HepG2 (cell line): ENCODE results near the gene LIPH. TPM values are rescaled to one million over a fixed set of nuclear protein-coding genes. Genes with fewer than 3 reads are reported as not detected.

Experiments
- ATF1 ChIP-seq: IDR thresholded peaks from 2 replicates; pipeline ENCODE4 v1.6.1; 2016; ENCODE audit warnings: mild to moderate bottlenecking, control low read depth
- ELF3 ChIP-seq: IDR thresholded peaks from 2 replicates; pipeline ENCODE4 v1.6.1; 2016; ENCODE audit warnings: missing genetic modification reagents, missing compliant biosample characterization
- FOXK1 ChIP-seq: sonication (generic); formaldehyde crosslinking; IDR thresholded peaks from 2 replicates; pipeline ENCODE4 v1.4.0; 2020; ENCODE audit warnings: low read depth, missing genetic modification reagents, borderline replicate concordance
- HOXA5 ChIP-seq: sonication (generic); formaldehyde crosslinking; IDR thresholded peaks from 2 replicates; pipeline ENCODE4 v1.4.0; 2020; ENCODE audit warnings: missing genetic modification reagents
- KMT2A ChIP-seq: sonication (generic); formaldehyde crosslinking; IDR thresholded peaks from 2 replicates; pipeline ENCODE4 v1.4.0; 2020; ENCODE audit warnings: missing genetic modification reagents
- MAF1 ChIP-seq: sonication (generic); formaldehyde crosslinking; IDR thresholded peaks from 2 replicates; pipeline ENCODE4 v1.5.0; 2020; ENCODE audit warnings: missing genetic modification reagents, borderline replicate concordance
- PHF20 ChIP-seq: sonication (generic); formaldehyde crosslinking; IDR thresholded peaks from 2 replicates; pipeline ENCODE4 v1.5.0; 2020; ENCODE audit warnings: mild to moderate bottlenecking, missing genetic modification reagents
- ZFP41 ChIP-seq: sonication (generic); formaldehyde crosslinking; IDR thresholded peaks from 2 replicates; pipeline ENCODE4 v1.4.0; 2020; ENCODE audit warnings: mild to moderate bottlenecking, missing genetic modification reagents, borderline replicate concordance
- ZNF234 ChIP-seq: sonication (generic); formaldehyde crosslinking; conservative IDR thresholded peaks from 2 replicates; pipeline ENCODE4 v1.5.1; 2020; ENCODE audit warnings: mild to moderate bottlenecking, missing genetic modification reagents
- ZNF556 ChIP-seq: sonication (generic); formaldehyde crosslinking; IDR thresholded peaks from 2 replicates; pipeline ENCODE4 v1.4.0; 2020; ENCODE audit warnings: mild to moderate bottlenecking, missing genetic modification reagents, borderline replicate concordance
- ZNF607 ChIP-seq: sonication (generic); formaldehyde crosslinking; IDR thresholded peaks from 2 replicates; pipeline ENCODE4 v1.5.1; 2020; ENCODE audit warnings: missing genetic modification reagents, mild to moderate bottlenecking, borderline replicate concordance
- ZNF724P ChIP-seq: sonication (generic); formaldehyde crosslinking; IDR thresholded peaks from 2 replicates; pipeline ENCODE4 v1.8.0; 2022; ENCODE audit warnings: missing genetic modification reagents, borderline replicate concordance
- ZSCAN31 ChIP-seq: sonication (generic); formaldehyde crosslinking; IDR thresholded peaks from 2 replicates; pipeline ENCODE4 v1.5.0; 2020; ENCODE audit warnings: low read depth, mild to moderate bottlenecking, missing genetic modification reagents
- polyA plus RNA-seq, 8 experiments: library from polyadenylated mRNA; depleted of rRNA in 3 of 8; stranded (reverse) in 7 of 8; unstranded in 1 of 8; fragments of >200 nt; fragmentation: Illumina TruSeq in 4 of 8; extraction: Trizol in 4 of 8; gene quantifications; 2 replicates each; pipeline versions ENCODE4 v1.2.1 to v1.2.3, GENCODE V29; 2011 to 2016; ENCODE audit warnings: low read depth in 4 of 8, missing spikeins in 1 of 8, mixed read lengths in 1 of 8; ENCODE audit not compliant: insufficient read depth in 1 of 8
- total RNA-seq, 5 experiments: library from RNA; depleted of rRNA; stranded (reverse); fragments of >200 nt; fragmentation: Illumina TruSeq; extraction: Trizol; gene quantifications; 2 replicates each; pipeline ENCODE4 v1.2.3, GENCODE V29; 2016; ENCODE audit warnings: low read depth in 1 of 5
- TF ChIP-seq, protein P1 (sequence below): sonication (generic); formaldehyde crosslinking; IDR thresholded peaks from 2 replicates; pipeline ENCODE4 v1.4.0; 2020; ENCODE audit warnings: mild to moderate bottlenecking, missing genetic modification reagents
- TF ChIP-seq, protein P2 (sequence below): sonication (generic); formaldehyde crosslinking; IDR thresholded peaks from 2 replicates; pipeline ENCODE4 v1.5.0; 2020; ENCODE audit warnings: missing genetic modification reagents
- TF ChIP-seq, protein P3 (sequence below): sonication (generic); formaldehyde crosslinking; IDR thresholded peaks from 2 replicates; pipeline ENCODE4 v1.4.0; 2020; ENCODE audit warnings: mild to moderate bottlenecking, missing genetic modification reagents

LIPH gene
- total and polyA plus RNA-seq, 2 of the 13 experiments (the other 11 are each of a cell fraction or from before 2014, with no cell fraction given): 0.09 to 0.34 TPM

DNA sequence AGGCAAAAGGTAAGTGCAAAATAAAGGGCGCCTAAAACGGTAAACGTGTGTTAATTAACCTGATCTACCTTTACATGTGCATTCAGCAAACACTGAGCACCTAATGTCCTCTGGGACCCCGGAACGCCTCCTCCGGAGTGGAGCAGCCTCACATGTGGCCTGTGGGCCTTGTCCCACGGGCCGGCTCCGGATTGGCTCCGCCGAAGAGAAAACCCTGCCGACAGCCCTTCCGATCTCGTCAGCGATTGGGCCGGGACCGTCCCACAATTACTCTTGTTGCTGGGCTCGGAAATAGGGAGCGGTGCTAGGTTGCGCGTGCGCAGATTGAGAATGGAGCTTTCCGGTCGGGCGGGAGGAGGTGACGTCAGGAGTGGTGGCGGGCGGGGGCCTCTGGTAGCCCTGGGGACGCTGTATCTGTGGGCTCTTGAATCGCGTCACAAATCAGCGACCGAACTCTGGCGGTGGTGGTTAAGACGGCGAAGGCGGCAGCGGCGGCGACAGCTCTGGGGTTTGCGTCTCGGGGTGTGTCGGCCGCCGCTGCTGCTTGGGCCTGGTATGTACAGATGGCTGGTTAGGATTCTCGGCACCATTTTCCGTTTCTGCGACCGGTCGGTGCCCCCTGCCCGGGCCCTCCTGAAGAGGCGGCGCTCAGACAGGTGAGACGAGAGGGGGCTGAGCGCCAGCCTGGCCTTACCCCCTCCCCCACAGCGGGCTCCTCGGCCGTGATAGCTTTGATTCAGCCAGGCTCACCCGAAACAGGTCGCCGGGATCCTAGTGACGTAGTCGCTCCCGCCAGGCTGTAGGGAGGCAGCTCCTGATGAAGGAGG lies 33.7 kb upstream of the LIPH start, which contains the start of gene SENP2 (continued):
- TF ChIP-seq ZNF607 (CRISPR knock-in tag) (0 out of 2 replicates have a peak, but pooled peaks have one; percentile 72), PHF20 (CRISPR knock-in tag) (peak; percentile 89), ELF3 (CRISPR knock-in tag) (no peak; the same call in 1 of the 2 replicates), HOXA5 (CRISPR knock-in tag) (peak; percentile 83; the same call in 1 of the 2 replicates), ZNF556 (CRISPR knock-in tag) (peak; percentile 16), ZNF724P (CRISPR knock-in tag) (peak; percentile 66; the same call in 1 of the 2 replicates), ZFP41 (CRISPR knock-in tag) (no peak), MAF1 (CRISPR knock-in tag) (peak; percentile 72; the same call in 1 of the 2 replicates), FOXK1 (peak; percentile 78; the same call in 1 of the 2 replicates), ZSCAN31 (CRISPR knock-in tag) (0 out of 2 replicates have a peak, but pooled peaks have one; percentile 34), KMT2A (peak; percentile 82), ZNF234 (0 out of 2 replicates have a peak, but pooled peaks have one; percentile 36), ATF1 (CRISPR knock-in tag) (peak; percentile 96)
- TF ChIP-seq, protein P1, sequence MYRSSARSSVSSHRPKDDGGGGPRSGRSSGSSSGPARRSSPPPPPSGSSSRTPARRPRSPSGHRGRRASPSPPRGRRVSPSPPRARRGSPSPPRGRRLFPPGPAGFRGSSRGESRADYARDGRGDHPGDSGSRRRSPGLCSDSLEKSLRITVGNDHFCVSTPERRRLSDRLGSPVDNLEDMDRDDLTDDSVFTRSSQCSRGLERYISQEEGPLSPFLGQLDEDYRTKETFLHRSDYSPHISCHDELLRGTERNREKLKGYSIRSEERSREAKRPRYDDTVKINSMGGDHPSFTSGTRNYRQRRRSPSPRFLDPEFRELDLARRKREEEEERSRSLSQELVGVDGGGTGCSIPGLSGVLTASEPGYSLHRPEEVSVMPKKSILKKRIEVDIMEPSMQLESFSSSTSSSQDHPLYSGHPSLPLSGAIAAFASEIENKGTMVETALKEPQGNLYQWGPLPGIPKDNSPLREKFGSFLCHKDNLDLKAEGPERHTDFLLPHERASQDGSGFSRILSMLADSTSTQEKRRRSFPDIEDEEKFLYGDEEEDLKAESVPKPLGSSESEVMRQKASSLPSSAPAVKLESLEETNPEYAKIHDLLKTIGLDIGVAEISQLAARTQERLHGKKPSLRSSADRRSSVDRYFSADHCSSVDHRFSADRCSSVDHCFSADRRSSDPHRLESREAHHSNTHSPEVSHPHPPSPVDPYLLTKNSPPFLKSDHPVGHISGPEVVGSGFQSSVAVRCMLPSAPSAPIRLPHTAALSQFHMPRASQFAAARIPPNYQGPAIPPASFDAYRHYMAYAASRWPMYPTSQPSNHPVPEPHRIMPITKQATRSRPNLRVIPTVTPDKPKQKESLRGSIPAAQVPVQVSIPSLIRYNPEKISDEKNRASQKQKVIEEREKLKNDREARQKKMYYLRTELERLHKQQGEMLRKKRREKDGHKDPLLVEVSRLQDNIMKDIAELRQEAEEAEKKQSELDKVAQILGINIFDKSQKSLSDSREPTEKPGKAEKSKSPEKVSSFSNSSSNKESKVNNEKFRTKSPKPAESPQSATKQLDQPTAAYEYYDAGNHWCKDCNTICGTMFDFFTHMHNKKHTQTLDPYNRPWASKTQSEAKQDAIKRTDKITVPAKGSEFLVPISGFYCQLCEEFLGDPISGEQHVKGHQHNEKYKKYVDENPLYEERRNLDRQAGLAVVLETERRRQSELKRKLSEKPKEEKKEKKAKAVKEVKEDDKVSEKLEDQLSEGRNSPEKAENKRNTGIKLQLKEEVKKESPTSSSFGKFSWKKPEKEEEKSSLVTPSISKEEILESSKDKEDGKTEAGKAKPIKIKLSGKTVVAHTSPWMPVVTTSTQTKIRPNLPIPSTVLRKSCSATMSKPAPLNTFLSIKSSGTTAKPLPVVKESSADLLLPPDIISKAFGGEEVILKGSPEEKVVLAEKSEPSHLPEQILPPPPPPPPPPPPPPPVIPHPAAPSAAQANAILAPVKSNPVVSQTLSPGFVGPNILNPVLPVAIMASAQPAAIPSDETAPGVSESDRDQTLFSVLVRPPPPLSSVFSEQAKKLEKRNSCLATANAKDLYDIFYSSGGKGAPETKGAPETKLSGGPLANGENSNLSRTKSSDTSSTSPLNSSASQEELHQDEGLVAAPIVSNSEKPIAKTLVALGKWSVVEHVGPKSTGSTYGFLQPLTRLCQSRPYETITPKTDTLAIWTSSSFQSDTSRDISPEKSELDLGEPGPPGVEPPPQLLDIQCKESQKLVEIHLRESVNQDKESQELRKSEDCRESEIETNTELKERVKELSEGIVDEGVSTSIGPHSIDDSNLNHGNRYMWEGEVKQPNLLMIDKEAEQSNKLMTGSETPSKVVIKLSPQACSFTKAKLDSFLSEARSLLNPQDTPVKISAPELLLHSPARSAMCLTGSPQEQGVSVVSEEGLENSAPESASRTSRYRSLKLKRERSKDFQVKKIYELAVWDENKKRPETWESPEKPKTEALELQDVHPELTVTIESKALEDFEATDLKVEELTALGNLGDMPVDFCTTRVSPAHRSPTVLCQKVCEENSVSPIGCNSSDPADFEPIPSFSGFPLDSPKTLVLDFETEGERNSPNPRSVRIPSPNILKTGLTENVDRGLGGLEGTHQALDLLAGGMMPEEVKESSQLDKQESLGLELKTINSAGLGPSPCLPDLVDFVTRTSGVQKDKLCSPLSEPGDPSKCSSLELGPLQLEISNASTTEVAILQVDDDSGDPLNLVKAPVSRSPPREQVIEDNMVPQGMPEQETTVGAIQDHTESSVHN (CRISPR knock-in tag): no peak
- TF ChIP-seq, protein P2, sequence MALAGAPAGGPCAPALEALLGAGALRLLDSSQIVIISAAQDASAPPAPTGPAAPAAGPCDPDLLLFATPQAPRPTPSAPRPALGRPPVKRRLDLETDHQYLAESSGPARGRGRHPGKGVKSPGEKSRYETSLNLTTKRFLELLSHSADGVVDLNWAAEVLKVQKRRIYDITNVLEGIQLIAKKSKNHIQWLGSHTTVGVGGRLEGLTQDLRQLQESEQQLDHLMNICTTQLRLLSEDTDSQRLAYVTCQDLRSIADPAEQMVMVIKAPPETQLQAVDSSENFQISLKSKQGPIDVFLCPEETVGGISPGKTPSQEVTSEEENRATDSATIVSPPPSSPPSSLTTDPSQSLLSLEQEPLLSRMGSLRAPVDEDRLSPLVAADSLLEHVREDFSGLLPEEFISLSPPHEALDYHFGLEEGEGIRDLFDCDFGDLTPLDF (CRISPR knock-in tag): peak; percentile 64
- TF ChIP-seq, protein P3, sequence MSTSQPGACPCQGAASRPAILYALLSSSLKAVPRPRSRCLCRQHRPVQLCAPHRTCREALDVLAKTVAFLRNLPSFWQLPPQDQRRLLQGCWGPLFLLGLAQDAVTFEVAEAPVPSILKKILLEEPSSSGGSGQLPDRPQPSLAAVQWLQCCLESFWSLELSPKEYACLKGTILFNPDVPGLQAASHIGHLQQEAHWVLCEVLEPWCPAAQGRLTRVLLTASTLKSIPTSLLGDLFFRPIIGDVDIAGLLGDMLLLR (CRISPR knock-in tag): no peak
